Naive thymus-derived CD4-positive, alpha-beta T cell (primary cell): ENCODE measurements around the gene SCN3B. TPM values are rescaled to one million over a fixed set of nuclear protein-coding genes. Genes with fewer than 3 reads are reported as not detected.

Experiments used
- ATAC-seq: fragments of 150-1000 bp; cut with Tn5 transposase; 2 replicates; pipeline ENCODE4 v1.10.0; 2021; ENCODE audit warnings: mild to moderate bottlenecking, moderate library complexity
- CTCF ChIA-PET: fragments of 350-600 bp; sonication (Branson Sonifier 250); formaldehyde crosslinking; loops from one replicate; lab custom pipeline; 2021; ENCODE audit warnings: antibody characterized with exemption; lab: Charles Lee
- POLR2A ChIA-PET: fragments of 350-600 bp; sonication (Branson Sonifier 250); formaldehyde crosslinking; loops from one replicate; lab custom pipeline; 2021; ENCODE audit warnings: antibody characterized with exemption, inconsistent platforms; lab: Charles Lee
- DNase-seq, 9 donors: peaks; one replicate each; pipeline versions ENCODE4 v3.0.0 to v3.0.0-alpha.2; 2020 to 2022; ENCODE audit warnings: mixed read lengths in 1 of 9
- H3K27ac ChIP-seq: one replicate; pipeline ENCODE4 v1.7.0; 2013; ENCODE audit warnings: mild to moderate bottlenecking, low read depth, low read length, moderate library complexity
- H3K27me3 ChIP-seq, 2 donors: one replicate each; pipeline ENCODE4 v1.7.0; 2013; ENCODE audit warnings: low read length in 2 of 2, mild to moderate bottlenecking in 2 of 2, moderate library complexity in 2 of 2; ENCODE audit not compliant: control insufficient read depth in 2 of 2, insufficient read depth in 2 of 2
- H3K36me3 ChIP-seq, 3 experiments: 1 replicate in 2 of 3; 2 replicates in 1 of 3; pipeline ENCODE4 v1.7.0; 2013; ENCODE audit warnings: low read length in 3 of 3, mild to moderate bottlenecking in 3 of 3, moderate library complexity in 1 of 3; ENCODE audit not compliant: insufficient read depth in 3 of 3, control insufficient read depth in 2 of 3
- H3K4me1 ChIP-seq, 2 donors: one replicate each; pipeline ENCODE4 v1.7.0; 2013; ENCODE audit warnings: low read length in 2 of 2, mild to moderate bottlenecking in 2 of 2, moderate library complexity in 1 of 2; ENCODE audit not compliant: control insufficient read depth in 2 of 2, insufficient read depth in 2 of 2
- H3K4me3 ChIP-seq: 2 replicates; pipeline ENCODE4 v1.7.0; 2013; ENCODE audit warnings: mild to moderate bottlenecking, low read length
- H3K9me3 ChIP-seq, 3 experiments: 1 replicate in 2 of 3; 2 replicates in 1 of 3; pipeline ENCODE4 v1.7.0; 2013; ENCODE audit warnings: low read length in 3 of 3; ENCODE audit not compliant: control insufficient read depth in 2 of 3
- H3K27ac Mint-ChIP-seq, 9 donors: one replicate each; pipeline ENCODE4 v1.8.0; 2020 to 2022; ENCODE audit warnings: mixed read lengths in 9 of 9, mild to moderate bottlenecking in 8 of 9, moderate library complexity in 5 of 9, inconsistent platforms in 2 of 9
- H3K27me3 Mint-ChIP-seq, 5 donors: one replicate each; pipeline ENCODE4 v1.8.0; 2021 to 2022; ENCODE audit warnings: mixed read lengths in 5 of 5, mild to moderate bottlenecking in 1 of 5
- H3K36me3 Mint-ChIP-seq, 5 donors: one replicate each; pipeline ENCODE4 v1.8.0; 2020 to 2022; ENCODE audit warnings: mixed read lengths in 5 of 5, mild to moderate bottlenecking in 3 of 5, inconsistent platforms in 1 of 5
- H3K4me1 Mint-ChIP-seq, 7 donors: one replicate each; pipeline ENCODE4 v1.8.0; 2020 to 2022; ENCODE audit warnings: mixed read lengths in 7 of 7, mild to moderate bottlenecking in 3 of 7, inconsistent platforms in 1 of 7
- H3K4me3 Mint-ChIP-seq, 10 donors: one replicate each; pipeline ENCODE4 v1.8.0; 2020 to 2022; ENCODE audit warnings: mild to moderate bottlenecking in 10 of 10, mixed read lengths in 10 of 10, moderate library complexity in 6 of 10, inconsistent platforms in 2 of 10
- H3K9me3 Mint-ChIP-seq, 11 donors: one replicate each; pipeline ENCODE4 v1.8.0; 2020 to 2022; ENCODE audit warnings: mixed read lengths in 11 of 11, mild to moderate bottlenecking in 4 of 11, inconsistent platforms in 1 of 11, moderate library complexity in 1 of 11
- intact Hi-C, 2 donors: fragments of 100-400 bp; cut with micrococcal nuclease; formaldehyde crosslinking; loops; one replicate each; pipeline ENCODE4 v1.15.1; 2023
- polyA plus RNA-seq, 2 donors: library from polyadenylated mRNA; unstranded; fragments of 300-500 nt; fragmentation: Illumina TruSeq; gene quantifications; one replicate each; pipeline ENCODE4 v1.2.3, GENCODE V29; 2021
- total RNA-seq, 6 experiments: library from RNA in 5 of 6; stranded (reverse) in 5 of 6; gene quantifications; 1 replicate in 5 of 6; 2 replicates in 1 of 6; pipeline ENCODE4 v1.2.3 and lab custom pipeline; 2021 to 2026

Gene SCN3B
- total and polyA plus RNA-seq, 7 experiments from 2014 or later = not detected

GRCh38 chr11:123682696-123683410, 28.4 kb upstream of the SCN3B start:
- Mint-ChIP-seq H3K9me3 (peaks cover 0 to 5% (median 0%) of the 10 kb centered on the region in 11 donors), H3K27me3 (peaks cover 0 to 38% (median 0%) of the 10 kb centered on the region in 5 donors), H3K4me3 (no peak overlapping the region), H3K36me3 (no peaks in the 10 kb centered on the region), H3K4me1 (peaks cover 10 to 45% (median 26%) of the 10 kb centered on the region in 7 donors), H3K27ac (peak overlapping the region in 2 of 9 donors; percentile 41 to 82)
- ChIA-PET POLR2A (no interaction called here), CTCF (interaction anchor here (1.4 kb wide), 1 partner anchor 24 kb away, joined by 5 read pairs; no protein-coding TSS in a partner anchor)
- Histone ChIP-seq H3K27ac (no peak overlapping the region), H3K9me3 (no peaks in the 10 kb centered on the region), H3K4me1 (peaks cover 0 to 26% of the 10 kb centered on the region in 2 donors), H3K36me3 (no peaks in the 10 kb centered on the region), H3K27me3 (no peaks in the 10 kb centered on the region), H3K4me3 (no peak overlapping the region)
- ATAC-seq = no peak
- intact Hi-C loops = no loop called here
- no peak for DNase-seq

GRCh38 chr11:123681030-123681429, 26.6 kb upstream of the SCN3B start:
- intact Hi-C loops = loop anchor here in 1 of 2 donors (1.0 kb wide), 1 partner anchor 26 kb away; no protein-coding TSS in a partner anchor
- POLR2A ChIA-PET = no interaction called here
- no peaks in the 10 kb centered on the region for H3K36me3 ChIP-seq

GRCh38 chr11:123678246-123678645, 23.8 kb upstream of the SCN3B start:
- ATAC-seq (no peak), DNase-seq (no peak)
- no peaks in the 10 kb centered on the region for H3K9me3 ChIP-seq
- no peaks in the 10 kb centered on the region for H3K36me3 Mint-ChIP-seq
- H3K27me3 Mint-ChIP-seq = peaks cover 0 to 24% (median 0%) of the 10 kb centered on the region in 5 donors
- H3K27ac Mint-ChIP-seq = peak overlapping the region in 3 of 9 donors; percentile 1 to 56 (median 38)
- no peaks in the 10 kb centered on the region for H3K27me3 ChIP-seq
- peaks cover 0 to 5% (median 0%) of the 10 kb centered on the region in 11 donors for H3K9me3 Mint-ChIP-seq
- no peak overlapping the region for H3K27ac ChIP-seq
- H3K4me1 Mint-ChIP-seq = peaks cover 10 to 35% (median 26%) of the 10 kb centered on the region in 7 donors
- H3K4me3 Mint-ChIP-seq = no peak overlapping the region
- no peak overlapping the region for H3K4me3 ChIP-seq
- intact Hi-C loops = no loop called here
- ChIA-PET CTCF (no interaction called here), POLR2A (no interaction called here)
- H3K36me3 ChIP-seq = no peaks in the 10 kb centered on the region
- peaks cover 0 to 26% of the 10 kb centered on the region in 2 donors for H3K4me1 ChIP-seq

More at GRCh38 chr11:123681030-123681429, 26.6 kb upstream of the SCN3B start:
- ATAC-seq (peak; percentile 97), DNase-seq (peak in 7 of 9 donors; percentile 58 to 89 (median 80))
- H3K27me3 Mint-ChIP-seq = peaks cover 0 to 35% (median 0%) of the 10 kb centered on the region in 5 donors
- peak overlapping the region in 8 of 9 donors; percentile 68 to 86 (median 74) for H3K27ac Mint-ChIP-seq
- peaks cover 0 to 5% (median 0%) of the 10 kb centered on the region in 11 donors for H3K9me3 Mint-ChIP-seq
- Histone ChIP-seq H3K9me3 (no peaks in the 10 kb centered on the region), H3K27ac (peak overlapping the region; percentile 48), H3K4me1 (peaks cover 0 to 26% of the 10 kb centered on the region in 2 donors), H3K27me3 (no peaks in the 10 kb centered on the region), H3K4me3 (no peak overlapping the region)
- H3K4me3 Mint-ChIP-seq = peak overlapping the region in 9 of 10 donors; percentile 0 to 54 (median 27)
- H3K4me1 Mint-ChIP-seq = peaks cover 10 to 45% (median 26%) of the 10 kb centered on the region in 7 donors
- CTCF ChIA-PET = interaction anchor here (1.0 kb wide), 1 partner anchor 36 kb away, joined by 3 read pairs; no protein-coding TSS in a partner anchor
- no peaks in the 10 kb centered on the region for H3K36me3 Mint-ChIP-seq

GRCh38 chr11:123677510-123677909, 23.1 kb upstream of the SCN3B start:
- Mint-ChIP-seq H3K4me3 (no peak overlapping the region), H3K36me3 (no peaks in the 10 kb centered on the region), H3K9me3 (peaks cover 0 to 5% (median 0%) of the 10 kb centered on the region in 11 donors), H3K4me1 (peaks cover 10 to 29% (median 21%) of the 10 kb centered on the region in 7 donors), H3K27ac (peak overlapping the region in 1 of 9 donors; percentile 56), H3K27me3 (peaks cover 0 to 19% (median 0%) of the 10 kb centered on the region in 5 donors)
- no peak overlapping the region for H3K4me3 ChIP-seq
- ATAC-seq (no peak), DNase-seq (no peak)
- H3K36me3 ChIP-seq = no peaks in the 10 kb centered on the region
- H3K4me1 ChIP-seq = peaks cover 0 to 22% of the 10 kb centered on the region in 2 donors
- H3K9me3 ChIP-seq = no peaks in the 10 kb centered on the region
- POLR2A ChIA-PET = no interaction called here
- CTCF ChIA-PET = no interaction called here
- no peak overlapping the region for H3K27ac ChIP-seq
- intact Hi-C loops = no loop called here
- H3K27me3 ChIP-seq = no peaks in the 10 kb centered on the region

GRCh38 chr11:123674297-123674696, 19.9 kb upstream of the SCN3B start:
- no peaks in the 10 kb centered on the region for H3K36me3 Mint-ChIP-seq
- ChIA-PET POLR2A (no interaction called here), CTCF (no interaction called here)
- no peak overlapping the region for H3K4me3 Mint-ChIP-seq
- Histone ChIP-seq H3K9me3 (no peaks in the 10 kb centered on the region), H3K4me1 (no peaks in the 10 kb centered on the region), H3K36me3 (no peaks in the 10 kb centered on the region), H3K27me3 (no peaks in the 10 kb centered on the region), H3K27ac (no peak overlapping the region), H3K4me3 (no peak overlapping the region)
- H3K27me3 Mint-ChIP-seq = peaks cover 0 to 8% (median 0%) of the 10 kb centered on the region in 5 donors
- DNase-seq (no peak), ATAC-seq (no peak)
- intact Hi-C loops = no loop called here
- H3K9me3 Mint-ChIP-seq = peaks cover 0 to 5% (median 0%) of the 10 kb centered on the region in 11 donors
- H3K4me1 Mint-ChIP-seq = peaks cover 0 to 5% (median 0%) of the 10 kb centered on the region in 7 donors
- H3K27ac Mint-ChIP-seq = no peak overlapping the region

- no peaks in the 10 kb centered on the region for H3K4me1 ChIP-seq
- CTCF ChIA-PET = no interaction called here
- POLR2A ChIA-PET = no interaction called here
- Mint-ChIP-seq H3K27me3 (peaks cover 0 to 4% (median 0%) of the 10 kb centered on the region in 5 donors), H3K27ac (no peak overlapping the region), H3K9me3 (no peaks in the 10 kb centered on the region), H3K4me3 (no peak overlapping the region), H3K4me1 (no peaks in the 10 kb centered on the region), H3K36me3 (no peaks in the 10 kb centered on the region)
- intact Hi-C loops = no loop called here
- no peak for ATAC-seq
- no peak overlapping the region for H3K27ac ChIP-seq
- H3K4me3 ChIP-seq = no peak overlapping the region
- no peaks in the 10 kb centered on the region for H3K27me3 ChIP-seq
- DNase-seq = no peak
- no peaks in the 10 kb centered on the region for H3K9me3 ChIP-seq
- no peaks in the 10 kb centered on the region for H3K36me3 ChIP-seq
These were observed 18.1 kb upstream of the SCN3B start for GRCh38 chr11:123672568-123672967.
